Upper lobe of left lung (tissue), 6 donors: ENCODE results near the gene MCF2. TPM values are rescaled to one million over a fixed set of nuclear protein-coding genes. Genes with fewer than 3 reads are reported as not detected.

ENCODE experiments used
- ATAC-seq, 2 donors: fragments of 200-7000 bp; cut with Tn5 transposase; one replicate each; pipeline ENCODE4 v1.9.1; 2022; ENCODE audit warnings: mild to moderate bottlenecking in 2 of 2, moderate library complexity in 2 of 2; ENCODE audit not compliant: low FRiP score in 2 of 2
- DNase-seq, 2 donors: peaks; one replicate each; pipeline ENCODE4 v3.0.0-alpha.2; 2019 to 2020
- H3K27ac ChIP-seq, 4 donors: fragments of 200-600 bp; sonication (generic); one replicate each; pipeline ENCODE4 v1.5.1; 2016 to 2019
- H3K27me3 ChIP-seq, 4 donors: fragments of 200-600 bp; sonication (generic); one replicate each; pipeline ENCODE4 v1.5.1; 2017 to 2019
- H3K36me3 ChIP-seq, 4 donors: fragments of 200-600 bp; sonication (generic); one replicate each; pipeline ENCODE4 v1.5.1; 2016 to 2019
- H3K4me1 ChIP-seq, 4 donors: fragments of 200-600 bp; sonication (generic); one replicate each; pipeline ENCODE4 v1.5.1; 2018 to 2019
- H3K4me3 ChIP-seq, 4 donors: fragments of 200-600 bp; sonication (generic); one replicate each; pipeline ENCODE4 v1.5.1; 2017 to 2019; ENCODE audit warnings: mild to moderate bottlenecking in 2 of 4, moderate library complexity in 1 of 4
- H3K9me3 ChIP-seq, 4 donors: fragments of 200-600 bp; sonication (generic); one replicate each; pipeline ENCODE4 v1.5.1; 2018 to 2019
- CTCF ChIP-seq, 6 experiments: fragments of 450-650 bp in 4 of 6; fragments of 200-600 bp in 2 of 6; sonication (generic) in 2 of 6; IDR thresholded peaks; one replicate each; pipeline ENCODE4 v1.5.1; 2016 to 2019; ENCODE audit warnings: antibody characterized with exemption in 6 of 6
- EP300 ChIP-seq, 4 donors: sonication (generic); formaldehyde crosslinking; IDR thresholded peaks; one replicate each; pipeline ENCODE4 v1.5.1; 2017; ENCODE audit warnings: antibody characterized with exemption in 4 of 4, control low read depth in 2 of 4
- POLR2A ChIP-seq, 4 donors: fragments of 450-650 bp; IDR thresholded peaks; one replicate each; pipeline ENCODE4 v1.5.1; 2016 to 2017; ENCODE audit warnings: antibody characterized with exemption in 4 of 4, mild to moderate bottlenecking in 2 of 4
- POLR2AphosphoS5 ChIP-seq, 2 donors: sonication (generic); formaldehyde crosslinking; IDR thresholded peaks; one replicate each; pipeline ENCODE4 v1.5.1; 2017; ENCODE audit warnings: antibody characterized with exemption in 2 of 2
- WGBS, 2 donors: methylation state at CpG; one replicate each; pipeline ENCODE4 v1.1.5; 2017 to 2018; 5-methylcytosine and 5-hydroxymethylcytosine counted together
- total RNA-seq, 6 donors: library from RNA; depleted of rRNA in 4 of 6; stranded (reverse); fragments of >200 nt in 4 of 6; gene quantifications; one replicate each; pipeline versions ENCODE4 v1.1.0 to v1.2.1, GENCODE V29; 2016 to 2021
- donor health status: DM: no; HTN: no; CAD: no; lungs with moderate emphysema.
- donor health status: DM: no; HTN: yes; CAD: no; lungs with severe emphysema.

MCF2 gene
- total RNA-seq, 6 donors from 2014 or later = 0.11 to 0.49 (median 0.20) TPM; not detected in 3

- WGBS, 2 donors = 80 to 90% methylated on average over 2 of the region's 2 CpGs
- H3K4me3 ChIP-seq = no peak overlapping the region
- H3K9me3 ChIP-seq = no peaks in the 10 kb centered on the region
- no peak for DNase-seq
- no peaks in the 10 kb centered on the region for H3K27me3 ChIP-seq
- no peak for ATAC-seq
- no peaks in the 10 kb centered on the region for H3K4me1 ChIP-seq
- no peak overlapping the region for H3K27ac ChIP-seq
- TF ChIP-seq POLR2AphosphoS5 (IDR thresholded peaks at IDR 0.05) = no peak
- TF ChIP-seq EP300 (IDR thresholded peaks at IDR 0.05) = no peak
- no peak for TF ChIP-seq POLR2A (IDR thresholded peaks at IDR 0.05)
- TF ChIP-seq CTCF (IDR thresholded peaks at IDR 0.05) = no peak
- no peaks in the 10 kb centered on the region for H3K36me3 ChIP-seq
These were observed 67.7 kb downstream of the MCF2 start for GRCh38 chrX:139640259-139640658.

- Histone ChIP-seq H3K4me1 (no peaks in the 10 kb centered on the region), H3K36me3 (no peaks in the 10 kb centered on the region), H3K4me3 (no peak overlapping the region), H3K27ac (no peak overlapping the region), H3K9me3 (no peaks in the 10 kb centered on the region), H3K27me3 (no peaks in the 10 kb centered on the region)
- DNase-seq = no peak
- WGBS, 2 donors = 71 to 77% methylated on average over 8 of the region's 8 CpGs
- TF ChIP-seq POLR2AphosphoS5 (IDR thresholded peaks at IDR 0.05) (no peak), CTCF (IDR thresholded peaks at IDR 0.05) (no peak), EP300 (IDR thresholded peaks at IDR 0.05) (no peak), POLR2A (IDR thresholded peaks at IDR 0.05) (no peak)
- no peak for ATAC-seq
These were observed 68.7 kb downstream of the MCF2 start for GRCh38 chrX:139639253-139639652.

GRCh38 chrX:139600105-139600504 is 107.9 kb downstream of the MCF2 start:
- Histone ChIP-seq H3K36me3 (no peaks in the 10 kb centered on the region), H3K27me3 (no peaks in the 10 kb centered on the region), H3K4me1 (no peaks in the 10 kb centered on the region), H3K4me3 (no peak overlapping the region), H3K27ac (no peak overlapping the region), H3K9me3 (no peaks in the 10 kb centered on the region)
- no peak for TF ChIP-seq POLR2AphosphoS5 (IDR thresholded peaks at IDR 0.05)
- TF ChIP-seq CTCF (IDR thresholded peaks at IDR 0.05) = no peak
- TF ChIP-seq EP300 (IDR thresholded peaks at IDR 0.05) = no peak
- no peak for TF ChIP-seq POLR2A (IDR thresholded peaks at IDR 0.05)
- WGBS, 2 donors = 68 to 95% methylated on average over 1 of the region's 1 CpG
- ATAC-seq = no peak
- DNase-seq = no peak

GRCh38 chrX:139596068-139596467 is 111.9 kb downstream of the MCF2 start:
- WGBS, 2 donors = 46 to 52% methylated on average over 4 of the region's 4 CpGs
- no peaks in the 10 kb centered on the region for H3K4me1 ChIP-seq
- ATAC-seq = no peak

More at GRCh38 chrX:139596068-139596467, 111.9 kb downstream of the MCF2 start:
- no peaks in the 10 kb centered on the region for H3K9me3 ChIP-seq
- H3K36me3 ChIP-seq = no peaks in the 10 kb centered on the region
- DNase-seq = no peak
- H3K27ac ChIP-seq = no peak overlapping the region
- H3K27me3 ChIP-seq = no peaks in the 10 kb centered on the region
- TF ChIP-seq POLR2AphosphoS5 (IDR thresholded peaks at IDR 0.05) (no peak), CTCF (IDR thresholded peaks at IDR 0.05) (no peak), EP300 (IDR thresholded peaks at IDR 0.05) (no peak), POLR2A (IDR thresholded peaks at IDR 0.05) (no peak)
- H3K4me3 ChIP-seq = no peak overlapping the region
